Stimulated activated CD8-positive, alpha-beta memory T cell treated with anti-CD3 and anti-CD28 coated beads, Interleukin-12 subunit alpha, Interleukin-12 subunit beta, amount 100 ng/mL, for 4 hours (primary cell): ENCODE data around the gene TTLL9.
"Not testable (repeated sequence)": the region's sequence is repeated elsewhere in the genome, so short reads cannot be mapped to it uniquely, and the experiment has no call there.

Experiments used
- DNase-seq: peaks from one replicate; pipeline ENCODE4 v3.0.0-alpha.2; 2020; ENCODE audit warnings: low read depth

Gene TTLL9

GRCh38 chr20:31879143-31879987 is 8.9 kb downstream of the TTLL9 start:
- peak; percentile 66 for DNase-seq

GRCh38 chr20:31881945-31882344 is 11.5 kb downstream of the TTLL9 start:
- DNase-seq = no peak

DNA sequence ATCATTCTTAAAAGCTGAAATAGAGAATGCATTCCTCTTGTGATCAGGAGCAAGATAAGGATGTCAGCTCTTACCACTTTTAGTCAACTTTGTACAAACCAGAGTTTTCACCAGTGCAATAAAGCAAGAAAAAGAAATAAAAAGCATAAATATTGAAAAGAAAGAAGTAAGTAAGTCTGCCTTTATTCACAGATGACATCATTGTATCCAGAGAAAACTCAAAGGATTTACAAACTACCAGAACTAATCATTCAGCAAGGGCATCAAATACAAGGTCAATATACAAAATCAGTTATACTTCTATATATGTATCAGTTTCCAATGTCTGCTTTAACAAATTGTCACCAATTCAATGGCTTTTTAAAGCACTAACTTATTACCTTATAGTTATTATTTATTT is 13.4 kb downstream of the TTLL9 start:
- no peak for DNase-seq

GRCh38 chr20:31890646-31891045 is 20.2 kb downstream of the TTLL9 start:
- no peak for DNase-seq

DNA sequence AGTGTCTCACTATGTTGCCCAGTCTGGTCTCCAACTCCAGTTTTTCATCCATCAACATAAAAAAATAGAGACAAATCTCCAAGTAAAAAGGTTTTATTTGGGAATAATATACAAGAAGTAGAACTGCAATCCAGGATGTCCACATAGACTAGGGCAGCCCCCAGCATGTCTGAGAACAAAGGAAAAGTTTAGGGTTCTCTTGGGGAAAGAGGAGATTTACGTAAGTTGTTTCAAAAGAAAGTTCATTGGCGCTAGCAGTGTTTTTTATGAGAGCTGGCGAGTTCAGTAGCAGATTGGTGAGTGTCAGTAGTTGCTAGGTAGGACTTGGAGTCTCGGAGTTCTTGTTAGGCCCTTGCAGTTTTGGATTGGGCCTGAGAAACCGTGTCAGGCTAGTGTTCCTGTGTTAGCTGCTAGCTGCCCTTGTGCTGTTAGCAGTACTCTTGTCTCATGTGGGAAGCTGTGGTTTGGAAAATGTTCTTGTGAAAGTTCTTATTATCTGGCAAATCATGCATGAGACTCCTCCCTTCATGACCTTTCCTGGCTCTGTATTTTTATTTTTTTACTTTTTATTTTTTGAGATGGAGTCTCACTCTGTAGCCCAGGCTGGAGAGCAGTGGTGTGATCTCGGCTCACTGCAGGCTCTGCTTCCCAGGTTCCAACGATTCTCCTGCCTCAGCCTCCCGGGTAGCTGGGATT is 24.7 kb downstream of the TTLL9 start:
- DNase-seq = no peak

DNA sequence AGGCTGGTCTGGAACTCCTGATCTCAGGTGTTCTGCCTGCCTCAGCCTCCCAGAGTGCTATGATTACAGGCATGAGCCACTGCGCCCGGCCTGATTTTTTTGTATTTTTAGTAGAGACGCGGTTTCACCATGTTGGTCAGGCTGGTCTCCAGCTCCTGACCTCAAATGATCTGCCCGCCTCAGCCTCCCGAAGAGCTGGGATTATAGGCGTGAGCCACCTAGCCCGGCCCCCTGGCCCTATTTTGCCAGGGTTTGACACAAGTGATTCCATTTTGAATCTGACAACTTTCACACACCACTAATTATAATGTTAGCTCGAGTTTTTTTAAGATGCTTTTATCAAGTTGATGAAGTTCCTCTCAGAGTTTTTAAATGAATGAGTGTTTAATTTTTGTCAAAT is 25.6 kb downstream of the TTLL9 start:
- DNase-seq = no peak

- DNase-seq = no peak
These were observed 27.1 kb downstream of the TTLL9 start for GRCh38 chr20:31897541-31897940.

GRCh38 chr20:31901615-31902014 is 31.2 kb downstream of the TTLL9 start:
- no peak for DNase-seq

GRCh38 chr20:31903627-31904386 is 33.4 kb downstream of the TTLL9 start:
- DNase-seq = no peak

- DNase-seq = no peak
These were observed 35.6 kb downstream of the TTLL9 start for GRCh38 chr20:31906001-31906400.

DNA sequence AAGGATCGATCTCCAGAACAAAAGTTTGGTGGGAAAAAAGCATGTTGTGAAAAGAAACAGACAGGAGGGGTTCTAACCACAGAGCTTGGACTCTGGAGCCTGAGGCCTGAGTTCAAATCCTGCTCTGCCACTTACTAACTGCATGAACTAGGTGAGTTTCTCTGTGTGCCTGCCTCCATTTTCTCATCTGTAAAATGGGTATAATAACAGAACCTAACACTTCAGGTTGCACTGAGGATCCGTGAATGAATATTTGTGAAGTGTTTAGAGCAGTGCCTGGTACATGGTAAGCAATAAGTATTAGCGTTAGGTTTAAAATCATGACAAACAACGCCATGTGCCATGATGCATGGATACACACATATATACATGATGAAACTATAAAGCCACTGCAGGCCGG is 36.6 kb downstream of the TTLL9 start:
- DNase-seq = no peak

DNA sequence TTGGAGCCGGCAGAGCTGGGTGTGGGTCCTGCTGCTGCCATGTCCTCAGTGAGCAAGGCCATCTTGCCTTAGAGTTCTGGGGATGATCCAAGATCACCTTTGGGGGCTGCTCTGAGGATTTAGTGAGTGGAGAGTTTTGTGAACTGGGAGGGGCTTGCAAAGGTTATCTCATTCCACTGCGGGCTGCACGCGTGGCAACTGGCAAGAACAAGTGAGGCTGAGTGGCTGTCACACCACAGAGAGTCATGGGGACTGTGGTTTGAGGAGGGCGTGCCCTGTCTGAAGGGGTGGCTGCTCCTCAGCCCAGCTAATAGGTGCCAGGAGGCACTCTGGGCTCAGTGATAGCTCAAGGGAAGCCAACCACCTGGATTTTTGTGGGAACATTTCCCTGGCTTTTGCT is 37.6 kb downstream of the TTLL9 start:
- DNase-seq = no peak

DNA sequence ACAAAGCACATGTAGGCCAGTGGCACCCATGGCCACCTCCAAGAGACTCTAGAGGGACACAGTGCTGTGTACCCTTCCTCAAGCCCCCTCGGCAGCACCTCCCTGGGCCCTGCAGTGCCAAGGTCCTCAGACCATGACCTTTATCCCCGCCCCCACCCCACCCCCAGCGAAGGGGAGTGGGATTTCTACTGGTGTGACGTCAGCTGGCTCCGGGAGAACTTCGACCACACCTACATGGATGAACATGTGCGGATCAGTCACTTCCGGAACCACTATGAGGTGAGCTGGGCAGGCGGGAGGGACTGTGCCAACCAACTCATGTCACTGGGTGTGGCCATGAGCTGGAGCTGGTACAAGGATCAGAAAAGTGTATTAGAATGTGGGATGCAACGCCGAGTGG is 38.0 kb downstream of the TTLL9 start:
- no peak for DNase-seq

- no peak for DNase-seq
These were observed 39.0 kb downstream of the TTLL9 start for GRCh38 chr20:31909253-31910070.

DNA sequence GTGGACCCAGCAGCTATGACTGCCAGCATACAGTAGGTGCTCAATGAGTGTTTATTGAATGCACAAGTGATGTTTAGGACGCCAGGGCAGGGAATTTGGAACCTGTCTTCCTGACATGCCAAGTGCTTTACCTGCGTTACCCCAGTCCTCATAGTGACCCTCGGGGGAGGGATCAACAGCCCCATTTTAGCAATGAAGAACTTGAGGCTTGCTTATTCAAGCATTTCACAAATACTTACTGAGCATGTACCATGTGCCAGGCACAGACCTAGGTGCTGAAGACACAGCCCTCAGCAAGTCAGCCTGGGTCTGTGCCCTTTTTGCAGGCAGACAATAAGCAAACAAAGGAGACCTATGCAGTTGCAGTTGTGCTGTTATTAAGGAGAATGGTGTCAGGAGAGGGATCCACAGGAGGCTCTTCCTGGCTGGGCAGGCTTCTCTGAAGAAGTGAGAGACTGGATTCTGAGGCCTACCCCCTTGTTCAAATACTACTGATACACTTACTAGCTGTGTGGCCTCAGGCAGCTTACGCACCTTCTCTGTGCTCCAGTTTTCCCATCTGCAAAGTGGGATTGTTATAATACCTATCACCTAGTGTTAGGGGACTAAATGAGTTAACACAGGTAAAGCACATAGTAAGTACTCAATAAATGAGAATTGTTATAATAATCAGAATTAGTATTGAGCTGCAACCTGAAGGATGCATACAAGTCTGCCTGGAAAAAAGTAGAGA is 39.8 kb downstream of the TTLL9 start:
- no peak for DNase-seq

GRCh38 chr20:31913431-31914157 is 43.2 kb downstream of the TTLL9 start:
- DNase-seq = no peak

GRCh38 chr20:31914170-31914569 is 43.7 kb downstream of the TTLL9 start:
- DNase-seq = no peak

- DNase-seq = no peak
These were observed 45.3 kb downstream of the TTLL9 start for GRCh38 chr20:31915491-31916280.

- no peak for DNase-seq
These were observed 46.3 kb downstream of the TTLL9 start for GRCh38 chr20:31916708-31917107.

GRCh38 chr20:31917962-31918412 is 47.6 kb downstream of the TTLL9 start:
- not testable (repeated sequence) for DNase-seq
